Measurements from ENCODE around the gene CCDC174. TPM values are rescaled to one million over a fixed set of nuclear protein-coding genes. Genes with fewer than 3 reads are reported as not detected.

CCDC174 gene
- total and polyA plus RNA-seq, 7 donors: 10.6 to 24.1 (median 13.5) TPM

DNA sequence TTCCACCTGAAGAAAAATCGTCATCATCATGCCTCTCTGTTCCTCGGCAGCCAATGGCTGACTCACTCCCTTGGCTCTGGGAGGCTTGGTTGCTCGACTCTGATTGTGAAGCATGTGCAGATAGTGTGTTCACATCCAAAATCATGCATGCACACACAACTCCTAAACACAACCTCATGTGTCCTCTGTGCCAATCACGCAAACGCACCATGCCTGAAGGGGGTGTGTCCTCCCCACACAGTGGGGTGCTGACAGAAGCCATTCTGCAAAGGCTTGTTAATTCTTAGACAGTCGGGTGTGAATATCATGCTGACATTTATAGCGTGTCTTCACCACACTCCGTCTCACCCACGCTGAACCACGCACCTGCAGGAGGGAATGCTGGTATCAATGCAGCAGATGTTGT, 11.4 kb upstream of the CCDC174 start:
- ATAC-seq (peak in 2 of 4 donors; percentile 27 to 56), DNase-seq (no peak)
- H3K4me1 ChIP-seq: no peaks in the 10 kb centered on the region
- peaks cover 0 to 29% (median 0%) of the 10 kb centered on the region in 3 donors for H3K27me3 ChIP-seq (ENCODE audit: insufficient read depth in 3 of 3, low read length in 2 of 3)
- intact Hi-C loops (cut with DNase I): no loop called here
- WGBS, 3 donors: 29 to 54% (median 41%) methylated on average over 10 of the region's 10 CpGs
- no peak overlapping the region for H3K4me3 ChIP-seq
- H3K9me3 ChIP-seq: no peaks in the 10 kb centered on the region
- H3K27ac ChIP-seq: no peak overlapping the region
- TF ChIP-seq, protein P1, sequence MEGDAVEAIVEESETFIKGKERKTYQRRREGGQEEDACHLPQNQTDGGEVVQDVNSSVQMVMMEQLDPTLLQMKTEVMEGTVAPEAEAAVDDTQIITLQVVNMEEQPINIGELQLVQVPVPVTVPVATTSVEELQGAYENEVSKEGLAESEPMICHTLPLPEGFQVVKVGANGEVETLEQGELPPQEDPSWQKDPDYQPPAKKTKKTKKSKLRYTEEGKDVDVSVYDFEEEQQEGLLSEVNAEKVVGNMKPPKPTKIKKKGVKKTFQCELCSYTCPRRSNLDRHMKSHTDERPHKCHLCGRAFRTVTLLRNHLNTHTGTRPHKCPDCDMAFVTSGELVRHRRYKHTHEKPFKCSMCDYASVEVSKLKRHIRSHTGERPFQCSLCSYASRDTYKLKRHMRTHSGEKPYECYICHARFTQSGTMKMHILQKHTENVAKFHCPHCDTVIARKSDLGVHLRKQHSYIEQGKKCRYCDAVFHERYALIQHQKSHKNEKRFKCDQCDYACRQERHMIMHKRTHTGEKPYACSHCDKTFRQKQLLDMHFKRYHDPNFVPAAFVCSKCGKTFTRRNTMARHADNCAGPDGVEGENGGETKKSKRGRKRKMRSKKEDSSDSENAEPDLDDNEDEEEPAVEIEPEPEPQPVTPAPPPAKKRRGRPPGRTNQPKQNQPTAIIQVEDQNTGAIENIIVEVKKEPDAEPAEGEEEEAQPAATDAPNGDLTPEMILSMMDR (IDR thresholded peaks at IDR 0.05): no peak
- no peaks in the 10 kb centered on the region for H3K36me3 ChIP-seq (ENCODE audit: insufficient read depth in 1 of 2, low read depth in 1 of 2)

DNA sequence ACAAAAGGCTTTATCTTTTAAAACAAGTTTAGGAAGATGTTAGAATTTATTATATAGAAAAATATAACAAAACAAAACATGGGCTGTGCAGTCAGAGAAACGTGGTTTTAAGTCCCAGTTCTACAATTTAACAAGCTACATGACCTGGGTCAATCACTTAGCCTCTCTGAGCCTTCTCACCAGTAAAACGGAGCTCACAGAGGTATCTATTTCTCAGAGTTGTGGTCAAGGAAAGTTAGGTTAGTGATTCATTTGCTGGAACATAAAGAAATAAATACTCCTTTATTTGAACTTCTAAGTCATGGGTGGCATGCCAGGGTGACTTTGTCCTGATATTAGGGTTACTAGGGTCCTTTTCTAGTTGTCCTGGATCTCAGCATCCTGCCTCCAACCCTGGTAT, 10.8 kb upstream of the CCDC174 start:
- Histone ChIP-seq H3K27me3 (ENCODE audit: insufficient read depth in 3 of 3, low read length in 2 of 3) (peaks cover 0 to 29% (median 0%) of the 10 kb centered on the region in 3 donors), H3K4me3 (no peak overlapping the region), H3K9me3 (no peaks in the 10 kb centered on the region), H3K36me3 (ENCODE audit: insufficient read depth in 1 of 2, low read depth in 1 of 2) (no peaks in the 10 kb centered on the region), H3K4me1 (no peaks in the 10 kb centered on the region), H3K27ac (no peak overlapping the region)
- intact Hi-C loops (cut with DNase I): no loop called here
- DNase-seq (no peak), ATAC-seq (no peak)
- WGBS, 3 donors: 18 to 19% (median 18%) methylated on average over 2 of the region's 2 CpGs
- TF ChIP-seq, protein P1 (IDR thresholded peaks at IDR 0.05): no peak

DNA sequence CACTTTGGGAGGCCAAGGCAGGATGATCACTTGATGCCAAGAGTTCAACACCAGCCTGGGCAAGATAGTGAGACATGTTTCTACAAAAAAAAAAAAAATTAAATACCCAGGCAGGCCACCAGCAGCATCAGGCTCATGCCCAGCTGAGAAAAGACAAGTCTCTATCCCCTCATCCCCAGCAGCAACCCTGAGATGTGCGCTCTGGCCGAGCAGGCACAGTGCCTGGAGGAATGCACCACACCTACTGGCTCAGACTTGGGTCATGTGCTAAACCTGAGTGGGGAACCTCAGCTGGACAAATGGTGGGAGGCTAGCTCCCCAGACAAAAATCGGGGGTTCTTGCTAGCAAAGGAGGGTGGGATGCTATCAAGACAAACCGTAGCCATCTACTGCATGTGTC, 10.2 kb upstream of the CCDC174 start:
- ATAC-seq (no peak), DNase-seq (no peak)
- H3K36me3 ChIP-seq (ENCODE audit: insufficient read depth in 1 of 2, low read depth in 1 of 2): no peaks in the 10 kb centered on the region
- intact Hi-C loops (cut with DNase I): no loop called here
- peaks cover 0 to 29% (median 0%) of the 10 kb centered on the region in 3 donors for H3K27me3 ChIP-seq (ENCODE audit: insufficient read depth in 3 of 3, low read length in 2 of 3)
- H3K9me3 ChIP-seq: no peaks in the 10 kb centered on the region
- TF ChIP-seq, protein P1 (IDR thresholded peaks at IDR 0.05): no peak
- 72 to 79% (median 73%) methylated on average over 4 of the region's 4 CpGs for WGBS, 3 donors
- no peaks in the 10 kb centered on the region for H3K4me1 ChIP-seq
- no peak overlapping the region for H3K27ac ChIP-seq
- no peak overlapping the region for H3K4me3 ChIP-seq

DNA sequence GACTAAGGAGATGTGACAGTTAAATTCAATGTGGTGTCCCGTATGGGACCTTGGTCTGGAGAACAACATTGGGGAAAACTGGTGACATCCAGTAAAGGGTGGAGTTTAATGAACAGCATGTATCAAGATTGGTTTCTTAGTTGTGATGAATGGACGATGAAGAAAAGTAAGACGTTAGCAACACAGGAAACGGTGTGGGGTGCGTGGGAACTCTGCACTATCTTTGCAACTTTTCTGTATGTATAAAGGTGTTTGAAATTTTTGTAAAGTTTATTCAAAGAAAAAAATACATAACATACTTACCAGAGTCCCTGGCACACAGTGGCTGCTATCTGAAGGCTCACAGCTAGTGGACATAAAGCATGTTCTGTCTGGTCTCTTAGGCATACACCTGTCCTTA, 6.1 kb upstream of the CCDC174 start:
- Histone ChIP-seq H3K36me3 (ENCODE audit: insufficient read depth in 1 of 2, low read depth in 1 of 2) (no peaks in the 10 kb centered on the region), H3K4me1 (peaks cover 11% of the 10 kb centered on the region), H3K9me3 (no peaks in the 10 kb centered on the region), H3K4me3 (no peak overlapping the region), H3K27me3 (ENCODE audit: insufficient read depth in 3 of 3, low read length in 2 of 3) (peaks cover 0 to 21% (median 0%) of the 10 kb centered on the region in 3 donors), H3K27ac (no peak overlapping the region)
- no peak for ATAC-seq
- DNase-seq: no peak
- TF ChIP-seq, protein P1 (IDR thresholded peaks at IDR 0.05): no peak
- WGBS, 3 donors: 84 to 88% (median 87%) methylated on average over 5 of the region's 5 CpGs
- intact Hi-C loops (cut with DNase I): no loop called here

DNA sequence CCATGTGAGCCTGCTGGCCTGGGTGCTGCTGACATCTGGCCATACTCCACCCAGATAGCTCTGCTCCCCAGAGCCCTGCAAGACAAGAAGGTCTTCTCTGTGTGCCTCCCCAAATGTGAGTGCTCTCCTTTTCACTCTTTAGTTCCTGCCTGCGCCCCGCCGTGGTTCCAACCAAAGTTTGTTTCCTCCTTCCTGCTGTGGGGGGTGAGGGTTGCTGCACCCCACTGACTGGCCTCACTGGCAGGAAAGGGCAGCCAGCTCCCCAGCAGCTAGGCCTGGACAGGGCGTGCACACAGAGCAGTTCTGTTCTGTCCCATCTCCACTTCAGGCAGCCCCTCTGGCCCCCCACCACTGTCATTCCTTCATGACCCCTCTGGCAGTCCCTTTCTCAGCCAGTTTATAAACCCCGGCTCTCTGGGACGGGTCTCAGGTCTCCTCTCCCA, 5.4 kb upstream of the CCDC174 start:
- intact Hi-C loops (cut with DNase I): no loop called here
- H3K4me3 ChIP-seq: no peak overlapping the region
- TF ChIP-seq, protein P1 (IDR thresholded peaks at IDR 0.05): no peak

More for the DNA sequence above, 5.4 kb upstream of the CCDC174 start:
- Histone ChIP-seq H3K27me3 (ENCODE audit: insufficient read depth in 3 of 3, low read length in 2 of 3) (peaks cover 0 to 14% (median 0%) of the 10 kb centered on the region in 3 donors), H3K9me3 (no peaks in the 10 kb centered on the region), H3K4me1 (peaks cover 11% of the 10 kb centered on the region), H3K36me3 (ENCODE audit: insufficient read depth in 1 of 2, low read depth in 1 of 2) (no peaks in the 10 kb centered on the region), H3K27ac (no peak overlapping the region)
- WGBS, 3 donors: 82 to 85% (median 85%) methylated on average over 6 of the region's 6 CpGs
- ATAC-seq (no peak), DNase-seq (no peak)
